ENCODE data around the gene LRRC8C.

The LRRC8C gene

GRCh38 chr1:89673251-89673650 lies 40.3 kb downstream of the LRRC8C start:
- TF ChIP-seq, protein P1, sequence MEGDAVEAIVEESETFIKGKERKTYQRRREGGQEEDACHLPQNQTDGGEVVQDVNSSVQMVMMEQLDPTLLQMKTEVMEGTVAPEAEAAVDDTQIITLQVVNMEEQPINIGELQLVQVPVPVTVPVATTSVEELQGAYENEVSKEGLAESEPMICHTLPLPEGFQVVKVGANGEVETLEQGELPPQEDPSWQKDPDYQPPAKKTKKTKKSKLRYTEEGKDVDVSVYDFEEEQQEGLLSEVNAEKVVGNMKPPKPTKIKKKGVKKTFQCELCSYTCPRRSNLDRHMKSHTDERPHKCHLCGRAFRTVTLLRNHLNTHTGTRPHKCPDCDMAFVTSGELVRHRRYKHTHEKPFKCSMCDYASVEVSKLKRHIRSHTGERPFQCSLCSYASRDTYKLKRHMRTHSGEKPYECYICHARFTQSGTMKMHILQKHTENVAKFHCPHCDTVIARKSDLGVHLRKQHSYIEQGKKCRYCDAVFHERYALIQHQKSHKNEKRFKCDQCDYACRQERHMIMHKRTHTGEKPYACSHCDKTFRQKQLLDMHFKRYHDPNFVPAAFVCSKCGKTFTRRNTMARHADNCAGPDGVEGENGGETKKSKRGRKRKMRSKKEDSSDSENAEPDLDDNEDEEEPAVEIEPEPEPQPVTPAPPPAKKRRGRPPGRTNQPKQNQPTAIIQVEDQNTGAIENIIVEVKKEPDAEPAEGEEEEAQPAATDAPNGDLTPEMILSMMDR (IDR thresholded peaks at IDR 0.05; ENCODE audit: low read depth, low read length) = no peak
- no peak overlapping the region for H3K4me3 ChIP-seq (ENCODE audit: low read depth, low read length)

DNA sequence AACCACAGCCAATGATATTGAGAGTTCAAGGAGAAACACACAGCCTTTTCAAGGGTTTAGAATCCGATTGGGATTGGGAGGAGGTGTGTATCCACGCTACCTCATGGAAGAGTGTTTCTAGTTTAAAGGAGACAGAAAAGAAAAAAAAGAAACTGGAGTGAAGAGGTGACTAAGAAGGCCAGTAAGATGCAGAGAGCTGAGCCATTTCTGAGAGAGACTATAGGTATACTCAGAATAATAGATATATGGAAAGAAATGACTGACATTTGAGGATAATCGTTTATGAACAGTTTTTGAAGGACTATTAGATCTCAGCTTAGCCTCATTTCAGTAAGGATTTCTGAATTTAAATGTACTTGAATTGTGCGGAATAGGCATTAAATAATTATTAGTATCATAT lies 42.8 kb downstream of the LRRC8C start:
- TF ChIP-seq, protein P1 (IDR thresholded peaks at IDR 0.05; ENCODE audit: low read depth, low read length) = no peak
- no peak overlapping the region for H3K4me3 ChIP-seq (ENCODE audit: low read depth, low read length)

- TF ChIP-seq, protein P1 (IDR thresholded peaks at IDR 0.05; ENCODE audit: low read depth, low read length) = no peak
- no peak overlapping the region for H3K4me3 ChIP-seq (ENCODE audit: low read depth, low read length)
These were observed 48.3 kb downstream of the LRRC8C start for GRCh38 chr1:89681045-89681729.

DNA sequence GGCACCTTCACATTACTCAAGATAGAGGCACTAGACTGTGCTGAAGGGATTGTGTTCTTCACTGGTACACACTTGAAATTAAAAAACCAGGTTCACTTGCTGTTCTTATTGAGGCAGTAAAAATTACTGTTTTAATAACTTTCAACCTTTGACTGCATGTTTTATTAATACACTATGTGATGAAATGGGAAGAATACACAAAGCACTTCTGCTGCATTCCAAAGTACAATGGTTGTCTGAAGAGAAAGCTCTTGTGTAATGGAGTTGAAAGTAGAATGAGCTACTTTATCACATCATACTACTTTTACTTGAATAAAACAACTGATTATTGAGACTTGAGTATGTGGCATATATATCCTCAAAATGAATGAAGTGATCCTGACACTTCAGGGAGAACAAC lies 49.7 kb downstream of the LRRC8C start:
- TF ChIP-seq, protein P1 (IDR thresholded peaks at IDR 0.05; ENCODE audit: low read depth, low read length) = no peak
- H3K4me3 ChIP-seq (ENCODE audit: low read depth, low read length) = no peak overlapping the region

DNA sequence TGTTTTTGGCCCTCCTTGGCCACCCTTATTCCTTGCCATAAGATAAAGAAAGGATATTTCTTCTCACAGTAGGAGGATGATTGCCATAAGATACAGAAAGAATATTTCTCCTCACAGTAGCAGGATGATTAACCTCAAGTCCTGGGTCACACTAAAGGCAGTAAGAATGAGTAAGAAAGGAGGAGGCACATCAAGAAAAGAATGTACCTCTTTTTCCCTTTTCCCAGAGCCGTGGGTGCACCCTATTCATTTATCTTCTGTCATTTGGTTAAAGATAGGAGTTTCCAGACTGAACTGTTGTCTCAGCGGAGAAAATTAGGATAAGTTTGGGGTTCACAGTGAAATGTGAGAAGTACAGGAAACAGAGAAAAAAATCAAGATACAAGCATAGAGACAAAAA lies 52.5 kb downstream of the LRRC8C start:
- TF ChIP-seq, protein P1 (IDR thresholded peaks at IDR 0.05; ENCODE audit: low read depth, low read length) = no peak
- no peak overlapping the region for H3K4me3 ChIP-seq (ENCODE audit: low read depth, low read length)

DNA sequence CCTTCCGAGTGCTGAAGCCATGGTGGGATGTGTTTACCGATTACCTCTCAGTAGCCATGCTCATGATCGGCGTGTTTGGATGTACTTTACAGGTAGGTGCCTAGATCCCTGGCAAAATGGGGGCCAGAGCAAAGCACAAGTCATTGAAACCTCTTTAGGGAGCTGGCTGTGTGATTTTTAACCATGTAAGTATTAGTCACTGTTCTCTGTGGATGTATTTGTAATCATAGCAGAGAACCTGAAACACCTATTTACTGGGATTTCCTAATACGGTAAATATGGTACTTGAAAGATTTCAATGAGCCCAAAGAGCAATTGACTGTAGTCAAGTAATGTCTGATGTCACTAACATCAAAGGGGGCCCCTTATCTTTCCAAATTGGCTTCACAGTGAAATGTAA lies 53.6 kb downstream of the LRRC8C start:
- H3K4me3 ChIP-seq (ENCODE audit: low read depth, low read length) = no peak overlapping the region
- TF ChIP-seq, protein P1 (IDR thresholded peaks at IDR 0.05; ENCODE audit: low read depth, low read length) = no peak

DNA sequence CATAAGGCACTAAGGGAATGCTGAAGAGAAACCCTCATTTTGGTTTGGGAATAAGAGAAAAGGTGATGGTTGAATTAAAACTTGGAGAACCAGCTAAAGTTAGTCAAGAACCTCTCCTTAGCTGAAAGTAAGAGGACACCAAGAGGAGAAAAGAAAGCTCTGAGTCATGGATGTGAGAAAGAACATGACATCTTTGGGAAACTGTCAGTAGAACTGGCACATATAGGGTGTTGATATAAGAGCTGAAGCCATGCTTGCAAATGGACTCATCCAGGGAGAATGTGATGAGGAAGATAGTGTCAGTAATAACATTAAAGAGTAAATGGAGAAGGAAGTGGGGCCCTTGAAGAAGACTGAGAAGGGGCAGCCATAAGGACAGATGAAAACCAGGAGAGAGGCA lies 54.3 kb downstream of the LRRC8C start:
- TF ChIP-seq, protein P1 (IDR thresholded peaks at IDR 0.05; ENCODE audit: low read depth, low read length) = no peak
- H3K4me3 ChIP-seq (ENCODE audit: low read depth, low read length) = no peak overlapping the region
